Left ventricle myocardium inferior (tissue), 1 donor: ENCODE results near the gene PDXK. TPM values are rescaled to one million over a fixed set of nuclear protein-coding genes. Genes with fewer than 3 reads are reported as not detected.

Experiments used
- DNase-seq: peaks from one replicate; pipeline ENCODE4 v3.0.0-alpha.2; 2020
- H3K27ac ChIP-seq: fragments of 200-600 bp; replicated peaks from 2 replicates; pipeline ENCODE4 v1.8.0; 2021
- H3K27me3 ChIP-seq: fragments of 200-600 bp; 2 replicates; pipeline ENCODE4 v1.8.0; 2021; ENCODE audit warnings: low read depth
- H3K36me3 ChIP-seq: fragments of 200-600 bp; 2 replicates; pipeline ENCODE4 v1.8.0; 2021
- H3K4me1 ChIP-seq: fragments of 200-600 bp; 2 replicates; pipeline ENCODE4 v1.8.0; 2021
- H3K4me3 ChIP-seq: fragments of 200-600 bp; 2 replicates; pipeline ENCODE4 v1.8.0; 2021; ENCODE audit warnings: mild to moderate bottlenecking, moderate library complexity
- H3K9me3 ChIP-seq: fragments of 200-600 bp; replicated peaks from 2 replicates; pipeline ENCODE4 v1.8.0; 2021
- CTCF ChIP-seq: fragments of 200-600 bp; IDR thresholded peaks from 2 replicates; pipeline ENCODE4 v1.8.0; 2021; ENCODE audit warnings: antibody characterized with exemption, mild to moderate bottlenecking, borderline replicate concordance
- intact Hi-C: fragments of 100-400 bp; cut with micrococcal nuclease; formaldehyde crosslinking; loops from one replicate; pipeline ENCODE4 v1.11.0; 2022
- total RNA-seq: library from RNA; stranded (reverse); fragmentation: NEBNext Ultra II Directional; extraction: Animal tissue kit (Norgen Biotek cat#: 25700); gene quantifications from one replicate; pipeline ENCODE4 v1.2.1, GENCODE V29; 2021
- donor health status: DM: no; HTN: yes; CAD: no; lungs with severe emphysema.

The PDXK gene
- total RNA-seq, 1 donor from 2014 or later: 88.4 TPM

- peaks cover 38% of the 10 kb centered on the region for H3K36me3 ChIP-seq
- peak overlapping the region; percentile 28 for H3K27ac ChIP-seq
- H3K4me3 ChIP-seq: peak overlapping the region; percentile 25
- H3K9me3 ChIP-seq: no peaks in the 10 kb centered on the region
- peaks cover 14% of the 10 kb centered on the region for H3K4me1 ChIP-seq
- intact Hi-C loops: no loop called here
- TF ChIP-seq CTCF: no peak
- no peak for DNase-seq
- no peaks in the 10 kb centered on the region for H3K27me3 ChIP-seq
These were observed 21.7 kb downstream of the PDXK start for GRCh38 chr21:43740497-43741156.

GRCh38 chr21:43741423-43742096 lies 22.6 kb downstream of the PDXK start:
- Histone ChIP-seq H3K4me1 (peaks cover 13% of the 10 kb centered on the region), H3K4me3 (no peak overlapping the region), H3K27me3 (no peaks in the 10 kb centered on the region), H3K9me3 (no peaks in the 10 kb centered on the region), H3K36me3 (peaks cover 44% of the 10 kb centered on the region), H3K27ac (no peak overlapping the region)
- intact Hi-C loops: no loop called here
- no peak for TF ChIP-seq CTCF
- DNase-seq: no peak

- Histone ChIP-seq H3K27me3 (no peaks in the 10 kb centered on the region), H3K4me1 (peaks cover 5% of the 10 kb centered on the region), H3K4me3 (no peak overlapping the region), H3K9me3 (no peaks in the 10 kb centered on the region), H3K36me3 (peaks cover 62% of the 10 kb centered on the region), H3K27ac (no peak overlapping the region)
- no peak for TF ChIP-seq CTCF
- no peak for DNase-seq
- intact Hi-C loops: no loop called here
These were observed 25.0 kb downstream of the PDXK start for GRCh38 chr21:43743947-43744346.

GRCh38 chr21:43744725-43745124 lies 25.8 kb downstream of the PDXK start:
- H3K4me3 ChIP-seq: no peak overlapping the region
- peaks cover 5% of the 10 kb centered on the region for H3K4me1 ChIP-seq
- no peak overlapping the region for H3K27ac ChIP-seq
- TF ChIP-seq CTCF: no peak
- H3K36me3 ChIP-seq: peaks cover 70% of the 10 kb centered on the region
- no peak for DNase-seq
- H3K9me3 ChIP-seq: no peaks in the 10 kb centered on the region
- intact Hi-C loops: no loop called here
- no peaks in the 10 kb centered on the region for H3K27me3 ChIP-seq

- no peaks in the 10 kb centered on the region for H3K9me3 ChIP-seq
- H3K4me1 ChIP-seq: no peaks in the 10 kb centered on the region
- H3K27ac ChIP-seq: no peak overlapping the region
- DNase-seq: no peak
- intact Hi-C loops: no loop called here
- H3K4me3 ChIP-seq: no peak overlapping the region
- no peaks in the 10 kb centered on the region for H3K27me3 ChIP-seq
- TF ChIP-seq CTCF: no peak
- H3K36me3 ChIP-seq: peaks cover 77% of the 10 kb centered on the region
These were observed 27.0 kb downstream of the PDXK start for GRCh38 chr21:43745772-43746517.
